ENCODE results near the gene OR52M1. TPM values are rescaled to one million over a fixed set of nuclear protein-coding genes. Genes with fewer than 3 reads are reported as not detected.

Gene OR52M1
- total RNA-seq, 4 donors from 2014 or later, result not detected

- no peak overlapping the region for H3K4me3 ChIP-seq (ENCODE audit: low read depth, poor library complexity, severe bottlenecking)
- DNase-seq (ENCODE audit: low spot score in 2 of 2), result no peak
- TF ChIP-seq POLR2A (IDR thresholded peaks at IDR 0.05) (no peak), CTCF (IDR thresholded peaks at IDR 0.05) (no peak)
- intact Hi-C loops (cut with DNase I; ENCODE audit: low total_unique reads), result no loop called here
- 61 to 69% methylated on average over 3 of the region's 3 CpGs for WGBS, 2 donors
Observed at GRCh38 chr11:4576880-4577279, 31.9 kb downstream of the OR52M1 start.

GRCh38 chr11:4577761-4578160 lies 32.8 kb downstream of the OR52M1 start:
- WGBS, 2 donors, result 58 to 75% methylated on average over 2 of the region's 2 CpGs

GRCh38 chr11:4578624-4579023 lies 33.6 kb downstream of the OR52M1 start:
- no peak overlapping the region for H3K4me3 ChIP-seq (ENCODE audit: low read depth, poor library complexity, severe bottlenecking)
- TF ChIP-seq POLR2A (IDR thresholded peaks at IDR 0.05), result no peak
- no peak for TF ChIP-seq CTCF (IDR thresholded peaks at IDR 0.05)
- no peak for DNase-seq (ENCODE audit: low spot score in 2 of 2)
- intact Hi-C loops (cut with DNase I; ENCODE audit: low total_unique reads), result no loop called here
- WGBS, 2 donors, result 83 to 87% methylated on average over 6 of the region's 6 CpGs

More at GRCh38 chr11:4577761-4578160, 32.8 kb downstream of the OR52M1 start:
- no peak for DNase-seq (ENCODE audit: low spot score in 2 of 2)
- TF ChIP-seq CTCF (IDR thresholded peaks at IDR 0.05) (no peak), POLR2A (IDR thresholded peaks at IDR 0.05) (no peak)
- H3K4me3 ChIP-seq (ENCODE audit: low read depth, poor library complexity, severe bottlenecking), result no peak overlapping the region
- intact Hi-C loops (cut with DNase I; ENCODE audit: low total_unique reads), result no loop called here

- 78 to 84% methylated on average over 1 of the region's 1 CpG for WGBS, 2 donors
- H3K4me3 ChIP-seq (ENCODE audit: low read depth, poor library complexity, severe bottlenecking), result no peak overlapping the region
- intact Hi-C loops (cut with DNase I; ENCODE audit: low total_unique reads), result no loop called here
- DNase-seq (ENCODE audit: low spot score in 2 of 2), result no peak
- TF ChIP-seq POLR2A (IDR thresholded peaks at IDR 0.05) (no peak), CTCF (IDR thresholded peaks at IDR 0.05) (no peak)
Observed at GRCh38 chr11:4580124-4580523, 35.1 kb downstream of the OR52M1 start.

- TF ChIP-seq POLR2A (IDR thresholded peaks at IDR 0.05), result no peak
- no peak for TF ChIP-seq CTCF (IDR thresholded peaks at IDR 0.05)
- H3K4me3 ChIP-seq (ENCODE audit: low read depth, poor library complexity, severe bottlenecking), result no peak within 1 kb of the TSS
- no peak for DNase-seq (ENCODE audit: low spot score in 2 of 2)
- intact Hi-C loops (cut with DNase I; ENCODE audit: low total_unique reads), result no loop called here
Observed at GRCh38 chr11:4581443-4581842, 36.5 kb downstream of the OR52M1 start, which contains the start of gene OR52I2. TSS of gene OR52I2 (plus strand) at chr11:4581743.

- 73 to 76% methylated on average over 3 of the region's 3 CpGs for WGBS, 2 donors
- DNase-seq (ENCODE audit: low spot score in 2 of 2), result no peak
- TF ChIP-seq CTCF (IDR thresholded peaks at IDR 0.05) (no peak), POLR2A (IDR thresholded peaks at IDR 0.05) (no peak)
- intact Hi-C loops (cut with DNase I; ENCODE audit: low total_unique reads), result no loop called here
- H3K4me3 ChIP-seq (ENCODE audit: low read depth, poor library complexity, severe bottlenecking), result no peak overlapping the region
Observed at GRCh38 chr11:4589017-4589416, 44.0 kb downstream of the OR52M1 start.
